Activated naive CD8-positive, alpha-beta T cell (primary cell): ENCODE measurements around the gene LCMT2.

Source experiments
- H3K27ac Mint-ChIP-seq: one replicate; pipeline ENCODE4 v1.8.0; 2021; ENCODE audit warnings: mixed read lengths
- H3K27me3 Mint-ChIP-seq: one replicate; pipeline ENCODE4 v1.8.0; 2021; ENCODE audit warnings: mixed read lengths
- H3K36me3 Mint-ChIP-seq: one replicate; pipeline ENCODE4 v1.8.0; 2021; ENCODE audit warnings: mixed read lengths
- H3K4me1 Mint-ChIP-seq: one replicate; pipeline ENCODE4 v1.8.0; 2021; ENCODE audit warnings: low read depth, mixed read lengths
- H3K4me3 Mint-ChIP-seq: one replicate; pipeline ENCODE4 v1.8.0; 2021; ENCODE audit warnings: mild to moderate bottlenecking, mixed read lengths
- H3K9me3 Mint-ChIP-seq: one replicate; pipeline ENCODE4 v1.8.0; 2021; ENCODE audit warnings: low read depth, mixed read lengths

Gene LCMT2

GRCh38 chr15:43325039-43325684 is 5.2 kb downstream of the LCMT2 start:
- Mint-ChIP-seq H3K9me3 (no peaks in the 10 kb centered on the region), H3K36me3 (peaks cover 10% of the 10 kb centered on the region), H3K27ac (no peak overlapping the region), H3K27me3 (no peaks in the 10 kb centered on the region), H3K4me3 (no peak overlapping the region), H3K4me1 (peaks cover 23% of the 10 kb centered on the region)

- Mint-ChIP-seq H3K27me3 (peaks cover 12% of the 10 kb centered on the region), H3K27ac (no peak overlapping the region), H3K4me3 (no peak overlapping the region), H3K36me3 (peaks cover 5% of the 10 kb centered on the region), H3K4me1 (no peaks in the 10 kb centered on the region), H3K9me3 (no peaks in the 10 kb centered on the region)
Measured at GRCh38 chr15:43318990-43319771, 11.2 kb downstream of the LCMT2 start.

GRCh38 chr15:43317566-43318184 is 12.7 kb downstream of the LCMT2 start:
- no peaks in the 10 kb centered on the region for H3K4me1 Mint-ChIP-seq

GRCh38 chr15:43316971-43317346 is 13.4 kb downstream of the LCMT2 start:
- Mint-ChIP-seq H3K27me3 (peaks cover 21% of the 10 kb centered on the region), H3K9me3 (no peaks in the 10 kb centered on the region), H3K4me1 (no peaks in the 10 kb centered on the region), H3K36me3 (peaks cover 5% of the 10 kb centered on the region), H3K4me3 (no peak overlapping the region), H3K27ac (no peak overlapping the region)

More at GRCh38 chr15:43317566-43318184, 12.7 kb downstream of the LCMT2 start:
- Mint-ChIP-seq H3K36me3 (peaks cover 5% of the 10 kb centered on the region), H3K27me3 (peaks cover 19% of the 10 kb centered on the region), H3K27ac (no peak overlapping the region), H3K4me3 (no peak overlapping the region), H3K9me3 (no peaks in the 10 kb centered on the region)

GRCh38 chr15:43316016-43316970 is 14.1 kb downstream of the LCMT2 start:
- H3K27ac Mint-ChIP-seq: no peak overlapping the region
- peaks cover 24% of the 10 kb centered on the region for H3K27me3 Mint-ChIP-seq
- H3K36me3 Mint-ChIP-seq: peaks cover 5% of the 10 kb centered on the region
- H3K4me1 Mint-ChIP-seq: no peaks in the 10 kb centered on the region
- H3K4me3 Mint-ChIP-seq: no peak overlapping the region
- H3K9me3 Mint-ChIP-seq: no peaks in the 10 kb centered on the region

- H3K4me3 Mint-ChIP-seq: no peak overlapping the region
- no peak overlapping the region for H3K27ac Mint-ChIP-seq
- peaks cover 5% of the 10 kb centered on the region for H3K36me3 Mint-ChIP-seq
- H3K9me3 Mint-ChIP-seq: no peaks in the 10 kb centered on the region
- no peaks in the 10 kb centered on the region for H3K4me1 Mint-ChIP-seq
- H3K27me3 Mint-ChIP-seq: peaks cover 31% of the 10 kb centered on the region
Measured at GRCh38 chr15:43314171-43314570, 16.2 kb downstream of the LCMT2 start.

- no peaks in the 10 kb centered on the region for H3K4me1 Mint-ChIP-seq
- no peaks in the 10 kb centered on the region for H3K9me3 Mint-ChIP-seq
- no peak overlapping the region for H3K27ac Mint-ChIP-seq
- peaks cover 35% of the 10 kb centered on the region for H3K27me3 Mint-ChIP-seq
- H3K36me3 Mint-ChIP-seq: peaks cover 3% of the 10 kb centered on the region
- no peak overlapping the region for H3K4me3 Mint-ChIP-seq
Measured at GRCh38 chr15:43312378-43312777, 18.0 kb downstream of the LCMT2 start.

GRCh38 chr15:43302205-43302817 is 28.1 kb downstream of the LCMT2 start, which contains the start of gene TGM7:
Gene TGM7 (minus strand): TSS chr15:43302255.
- Mint-ChIP-seq H3K27me3 (peaks cover 15% of the 10 kb centered on the region), H3K27ac (no peak within 1 kb of the TSS), H3K4me1 (no peaks in the 10 kb centered on the region), H3K36me3 (no peaks in the 10 kb centered on the region), H3K9me3 (no peaks in the 10 kb centered on the region), H3K4me3 (no peak within 1 kb of the TSS)

GRCh38 chr15:43299884-43300283 is 30.5 kb downstream of the LCMT2 start:
- H3K4me1 Mint-ChIP-seq: no peaks in the 10 kb centered on the region
- no peak overlapping the region for H3K27ac Mint-ChIP-seq
- H3K27me3 Mint-ChIP-seq: peaks cover 16% of the 10 kb centered on the region
- no peaks in the 10 kb centered on the region for H3K9me3 Mint-ChIP-seq
- no peak overlapping the region for H3K4me3 Mint-ChIP-seq
- no peaks in the 10 kb centered on the region for H3K36me3 Mint-ChIP-seq

GRCh38 chr15:43299411-43299810 is 31.0 kb downstream of the LCMT2 start:
- Mint-ChIP-seq H3K36me3 (no peaks in the 10 kb centered on the region), H3K27ac (no peak overlapping the region), H3K9me3 (no peaks in the 10 kb centered on the region), H3K27me3 (peaks cover 19% of the 10 kb centered on the region), H3K4me1 (no peaks in the 10 kb centered on the region), H3K4me3 (no peak overlapping the region)

GRCh38 chr15:43294091-43294706 is 36.2 kb downstream of the LCMT2 start:
- peaks cover 28% of the 10 kb centered on the region for H3K27me3 Mint-ChIP-seq

GRCh38 chr15:43293432-43293831 is 36.9 kb downstream of the LCMT2 start:
- Mint-ChIP-seq H3K9me3 (no peaks in the 10 kb centered on the region), H3K4me3 (no peak overlapping the region), H3K4me1 (peaks cover 5% of the 10 kb centered on the region)

More at GRCh38 chr15:43294091-43294706, 36.2 kb downstream of the LCMT2 start:
- Mint-ChIP-seq H3K36me3 (no peaks in the 10 kb centered on the region), H3K9me3 (no peaks in the 10 kb centered on the region), H3K4me1 (peaks cover 5% of the 10 kb centered on the region), H3K27ac (no peak overlapping the region), H3K4me3 (no peak overlapping the region)

GRCh38 chr15:43292375-43293078 is 37.8 kb downstream of the LCMT2 start:
- H3K36me3 Mint-ChIP-seq: no peaks in the 10 kb centered on the region
- no peak overlapping the region for H3K4me3 Mint-ChIP-seq
- H3K27ac Mint-ChIP-seq: no peak overlapping the region
- H3K27me3 Mint-ChIP-seq: peaks cover 23% of the 10 kb centered on the region
- H3K9me3 Mint-ChIP-seq: no peaks in the 10 kb centered on the region
- H3K4me1 Mint-ChIP-seq: peaks cover 5% of the 10 kb centered on the region

More at GRCh38 chr15:43293432-43293831, 36.9 kb downstream of the LCMT2 start:
- no peaks in the 10 kb centered on the region for H3K36me3 Mint-ChIP-seq
- no peak overlapping the region for H3K27ac Mint-ChIP-seq
- H3K27me3 Mint-ChIP-seq: peaks cover 28% of the 10 kb centered on the region
